HFF-Myc (cell line): ENCODE data around the gene NXN.

ENCODE experiments used
- DNase-seq: peaks from one replicate; pipeline ENCODE4 v3.0.0-alpha.2; 2011; ENCODE audit warnings: low read depth; ENCODE audit errors: extremely low read depth
- H3K4me3 ChIP-seq: replicated peaks from 2 replicates; pipeline ENCODE4 v1.5.1; 2011; ENCODE audit warnings: low read depth, mild to moderate bottlenecking, control low read depth, low read length
- TF ChIP-seq, protein P1 (sequence below): IDR thresholded peaks from 2 replicates; pipeline ENCODE4 v1.5.1; 2012; ENCODE audit warnings: mild to moderate bottlenecking, low read depth, low read length, control low read depth; ENCODE audit errors: missing control alignments

NXN gene

DNA sequence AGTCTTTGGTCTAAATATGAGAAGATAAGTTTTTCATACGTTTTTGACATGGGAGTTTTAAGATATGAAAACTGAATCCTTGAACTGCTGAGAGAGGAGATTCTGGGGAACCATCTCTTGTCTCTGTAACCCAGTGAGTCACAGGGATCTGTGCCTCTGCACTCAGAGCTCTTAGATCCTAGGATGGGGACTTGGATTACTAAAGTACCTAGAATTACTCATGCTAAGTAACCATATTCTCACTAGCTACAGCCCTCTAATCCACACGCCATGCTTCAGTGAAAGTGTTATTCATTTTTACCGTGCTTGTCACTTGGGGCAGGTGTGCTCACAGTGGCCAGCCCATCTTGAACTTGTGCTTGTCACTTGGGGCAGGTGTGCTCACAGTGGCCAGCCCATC is 195.4 kb downstream of the NXN start:
- TF ChIP-seq, protein P1, sequence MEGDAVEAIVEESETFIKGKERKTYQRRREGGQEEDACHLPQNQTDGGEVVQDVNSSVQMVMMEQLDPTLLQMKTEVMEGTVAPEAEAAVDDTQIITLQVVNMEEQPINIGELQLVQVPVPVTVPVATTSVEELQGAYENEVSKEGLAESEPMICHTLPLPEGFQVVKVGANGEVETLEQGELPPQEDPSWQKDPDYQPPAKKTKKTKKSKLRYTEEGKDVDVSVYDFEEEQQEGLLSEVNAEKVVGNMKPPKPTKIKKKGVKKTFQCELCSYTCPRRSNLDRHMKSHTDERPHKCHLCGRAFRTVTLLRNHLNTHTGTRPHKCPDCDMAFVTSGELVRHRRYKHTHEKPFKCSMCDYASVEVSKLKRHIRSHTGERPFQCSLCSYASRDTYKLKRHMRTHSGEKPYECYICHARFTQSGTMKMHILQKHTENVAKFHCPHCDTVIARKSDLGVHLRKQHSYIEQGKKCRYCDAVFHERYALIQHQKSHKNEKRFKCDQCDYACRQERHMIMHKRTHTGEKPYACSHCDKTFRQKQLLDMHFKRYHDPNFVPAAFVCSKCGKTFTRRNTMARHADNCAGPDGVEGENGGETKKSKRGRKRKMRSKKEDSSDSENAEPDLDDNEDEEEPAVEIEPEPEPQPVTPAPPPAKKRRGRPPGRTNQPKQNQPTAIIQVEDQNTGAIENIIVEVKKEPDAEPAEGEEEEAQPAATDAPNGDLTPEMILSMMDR, result no peak
- peak overlapping the region; percentile 98 for H3K4me3 ChIP-seq
- no peak for DNase-seq

DNA sequence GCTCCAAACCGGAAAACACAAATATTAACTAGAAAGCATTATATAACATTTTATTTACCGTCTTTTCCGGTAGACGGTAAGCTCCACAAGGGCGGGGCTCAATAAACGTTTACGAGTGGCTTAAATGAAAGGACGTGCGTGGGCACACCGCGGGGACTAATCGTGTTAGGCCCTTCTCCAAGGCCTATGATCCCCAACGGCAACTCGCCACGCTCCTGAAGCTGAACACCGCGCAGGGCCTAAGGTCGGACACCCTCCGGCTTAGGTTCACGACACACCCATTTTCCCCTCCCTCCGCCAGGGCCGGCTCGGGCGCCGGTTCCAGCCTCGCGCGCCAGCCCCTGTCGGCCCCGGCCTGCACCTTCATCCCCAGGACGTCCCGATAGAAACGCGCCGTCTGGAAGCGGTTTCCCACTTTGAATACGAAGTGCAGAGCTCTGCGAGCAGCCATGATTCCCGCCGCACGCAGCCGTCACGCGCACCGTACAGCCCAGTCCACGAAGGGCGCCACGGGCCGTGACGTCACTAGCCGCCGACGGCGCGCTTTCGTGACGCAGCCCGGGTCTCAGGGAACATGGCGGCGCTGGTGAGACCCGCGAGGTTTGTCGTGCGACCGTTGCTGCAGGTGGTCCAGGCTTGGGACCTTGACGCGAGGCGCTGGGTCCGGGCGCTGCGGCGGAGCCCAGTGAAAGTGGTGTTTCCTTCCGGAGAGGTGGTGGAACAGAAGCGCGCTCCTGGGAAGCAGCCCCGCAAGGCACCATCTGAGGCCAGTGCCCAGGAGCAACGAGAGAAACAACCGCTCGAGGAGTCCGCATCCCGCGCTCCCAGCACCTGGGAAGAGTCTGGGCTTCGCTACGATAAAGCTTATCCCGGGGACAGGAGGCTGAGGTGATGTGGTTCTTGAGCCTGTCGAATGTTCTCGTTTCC is 197.5 kb downstream of the NXN start, which contains the start of the genes GLOD4 and MRM3:
Gene GLOD4, minus strand, starts transcription at position 476 of the 927 bp plus-strand sequence. Its CDS starts 25 bp downstream, at position 451.
Gene MRM3, plus strand, starts transcription at position 549 of the 927 bp plus-strand sequence. Its CDS starts 26 bp downstream, at position 575.
- peak; percentile 63 for DNase-seq
- TF ChIP-seq, protein P1, result no peak
- peak within 1 kb of the TSS; percentile 98 for H3K4me3 ChIP-seq

DNA sequence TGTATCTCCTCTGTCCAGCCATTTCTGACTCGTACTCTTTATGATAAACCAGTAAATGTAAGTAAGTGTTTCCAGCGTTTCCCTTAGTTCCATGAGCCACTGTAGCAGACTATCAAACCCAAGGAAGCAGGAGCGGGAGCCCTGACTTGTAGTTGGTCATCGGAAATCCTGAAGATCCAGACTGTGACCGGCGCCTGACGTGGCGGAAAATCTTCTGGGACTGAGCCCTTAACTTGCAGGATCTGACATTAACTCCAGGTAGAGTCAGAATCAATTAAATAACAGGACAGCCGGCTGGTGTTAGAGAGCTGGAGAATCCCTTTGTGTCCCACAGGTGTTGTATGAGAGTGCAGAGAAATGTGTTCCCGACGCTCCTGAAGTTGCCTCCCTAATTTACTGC is 201.5 kb downstream of the NXN start:
- no peak overlapping the region for H3K4me3 ChIP-seq
- TF ChIP-seq, protein P1, result no peak
- DNase-seq, result no peak

DNA sequence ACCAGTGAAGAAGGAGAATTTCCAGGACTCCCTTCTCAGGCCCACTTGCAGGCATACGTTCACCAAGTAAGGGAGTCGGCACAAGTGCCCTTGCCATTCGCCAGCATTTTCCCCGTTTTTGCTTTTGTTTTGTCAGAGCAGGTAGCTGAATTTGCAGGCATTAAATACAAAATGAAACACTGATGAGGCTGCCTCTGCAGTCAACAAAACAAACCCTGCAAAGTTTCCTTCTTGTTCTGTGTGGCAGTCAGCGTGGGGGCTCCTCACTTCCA is 205.3 kb downstream of the NXN start:
- H3K4me3 ChIP-seq, result no peak overlapping the region
- TF ChIP-seq, protein P1, result no peak
- no peak for DNase-seq

DNA sequence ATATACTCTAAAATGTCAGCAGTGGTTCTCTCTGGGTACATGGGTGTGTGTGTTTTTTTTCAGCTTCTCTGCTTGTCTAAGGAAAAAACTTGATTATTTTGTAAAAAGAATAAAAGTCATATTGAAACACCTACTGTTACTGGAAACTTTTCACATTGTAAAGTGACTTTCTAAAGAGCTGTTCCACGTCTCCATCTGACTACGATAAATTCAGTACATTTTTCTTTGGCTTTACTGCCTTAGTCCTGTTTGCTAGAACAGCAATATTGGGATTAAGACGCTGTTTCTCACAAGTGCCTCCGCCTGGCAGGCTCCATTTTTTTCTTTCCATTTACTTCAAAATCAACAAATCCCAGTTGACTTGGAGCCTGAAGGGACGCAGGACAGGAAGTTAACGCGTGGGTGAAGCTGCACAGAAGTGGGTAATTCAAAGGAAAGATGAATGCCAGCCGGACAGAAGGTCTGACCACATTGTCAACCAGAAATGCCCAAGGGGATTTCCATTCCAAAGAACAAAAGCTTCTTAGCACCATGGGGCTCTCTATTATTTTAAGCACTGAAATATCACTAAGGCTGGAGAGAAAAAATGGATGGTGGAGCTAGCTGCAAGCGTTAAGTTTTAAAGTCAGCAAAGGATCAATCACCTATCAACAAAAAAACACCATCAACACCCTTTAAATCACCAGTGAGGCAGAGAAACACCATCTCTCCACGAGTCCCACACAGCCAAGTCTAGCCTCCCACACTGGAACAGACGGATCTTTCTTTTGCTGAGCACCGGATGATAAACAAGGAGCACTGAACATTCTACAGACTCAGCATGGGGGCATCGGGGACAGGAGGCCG is 205.9 kb downstream of the NXN start:
- TF ChIP-seq, protein P1, result no peak
- DNase-seq, result no peak
- H3K4me3 ChIP-seq, result no peak overlapping the region

DNA sequence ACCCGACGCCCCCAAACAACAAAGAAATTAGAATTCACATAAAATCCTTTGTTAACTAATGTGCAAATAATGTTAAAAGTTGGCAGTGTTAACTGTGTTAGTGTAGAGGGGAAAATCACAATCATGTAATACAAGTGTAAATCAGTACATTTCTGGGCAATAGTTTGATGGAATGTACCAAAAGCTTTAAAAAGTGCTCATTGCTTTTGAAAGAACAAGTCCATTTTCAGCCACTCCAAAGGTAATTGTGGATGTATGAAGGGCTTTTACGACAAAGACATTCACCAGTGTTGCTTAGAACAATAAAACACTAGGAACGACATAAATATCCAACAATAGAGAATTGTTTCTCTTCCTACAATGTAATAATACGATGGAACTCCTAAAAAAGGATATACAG is 206.6 kb downstream of the NXN start:
- no peak overlapping the region for H3K4me3 ChIP-seq
- TF ChIP-seq, protein P1, result no peak
- DNase-seq, result no peak
